Limb (tissue), 2 donors: ENCODE measurements around the gene DLG2.

ENCODE experiments used
- DNase-seq, 2 donors: peaks; one replicate each; pipeline ENCODE4 v3.0.0-alpha.2; 2016; ENCODE audit errors: extremely low spot score in 2 of 2

The DLG2 gene

DNA sequence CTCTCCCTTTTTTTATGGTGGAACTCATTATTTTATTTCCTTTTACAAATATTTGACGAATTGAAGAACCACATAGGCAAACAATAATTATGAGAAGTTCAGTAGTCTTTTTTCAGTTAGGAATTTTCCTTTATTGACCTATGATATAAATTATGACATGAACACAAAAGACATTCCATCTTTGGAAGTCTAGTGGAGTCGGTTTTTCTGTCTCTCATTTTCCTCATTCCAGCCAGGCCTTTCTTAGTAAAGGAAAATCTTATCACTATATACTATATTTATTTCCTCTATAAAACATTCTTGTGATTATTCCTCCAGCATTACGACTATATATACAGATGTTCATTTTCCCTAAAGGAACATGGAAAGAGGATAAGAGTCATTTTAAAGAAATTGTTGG is 1046.1 kb downstream of the DLG2 start:
- no peak for DNase-seq

DNA sequence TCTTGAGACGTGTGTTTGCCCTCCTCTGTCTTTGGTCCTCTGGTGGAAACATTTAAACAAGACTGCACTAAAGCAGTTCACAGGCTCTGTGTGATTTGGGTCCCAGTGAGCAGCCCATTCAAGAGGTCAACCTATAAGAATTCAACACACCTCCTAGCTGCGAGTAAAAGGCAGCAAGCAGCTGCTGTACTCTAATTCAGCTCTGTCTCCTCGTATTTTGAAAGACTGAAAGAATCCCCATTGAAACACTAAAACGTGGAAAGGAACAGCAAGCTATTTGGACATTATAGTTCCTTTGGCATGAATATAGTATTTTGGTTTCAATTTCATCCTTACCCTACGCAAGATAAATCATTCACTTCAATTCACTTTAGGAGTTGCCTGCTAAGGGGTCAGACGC is 1046.7 kb downstream of the DLG2 start:
- DNase-seq: no peak

DNA sequence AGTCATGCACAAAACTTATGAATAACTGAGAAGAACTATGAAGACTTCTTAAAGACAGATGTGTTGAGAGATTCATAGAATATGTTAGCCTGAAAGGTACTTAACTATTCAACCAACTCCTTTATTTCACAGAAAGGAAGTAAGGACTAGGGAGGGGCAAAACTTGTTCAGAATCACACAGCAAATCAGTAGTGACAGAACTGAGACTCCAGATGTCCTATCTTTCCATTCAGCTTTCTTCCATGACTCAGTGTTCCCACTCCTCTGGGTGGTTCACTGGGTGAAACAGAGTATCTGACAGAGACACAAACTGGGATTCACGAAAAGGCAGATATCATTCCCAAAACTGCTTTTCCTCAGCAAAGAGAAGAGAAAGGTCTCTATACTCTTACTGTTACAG is 1053.3 kb downstream of the DLG2 start:
- no peak for DNase-seq

DNA sequence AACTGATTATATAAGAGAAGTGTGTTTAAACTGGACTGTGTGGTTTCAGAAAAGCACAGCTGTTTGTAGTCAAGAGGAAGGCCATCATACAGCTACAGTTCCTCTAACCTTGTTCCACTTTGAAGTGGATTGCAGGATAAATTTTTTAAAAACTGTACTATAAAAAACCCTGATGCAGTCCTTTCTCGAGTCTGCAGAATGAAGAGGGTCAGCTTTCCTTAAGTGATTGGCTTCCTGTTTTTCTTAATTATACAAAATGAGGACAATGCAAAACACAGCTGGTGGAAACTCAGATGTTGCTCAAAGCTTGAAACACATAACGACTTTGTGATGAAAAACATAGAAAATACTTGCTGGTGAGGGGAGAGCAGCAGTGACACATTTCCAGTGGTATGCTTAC is 1060.5 kb downstream of the DLG2 start:
- no peak for DNase-seq

DNA sequence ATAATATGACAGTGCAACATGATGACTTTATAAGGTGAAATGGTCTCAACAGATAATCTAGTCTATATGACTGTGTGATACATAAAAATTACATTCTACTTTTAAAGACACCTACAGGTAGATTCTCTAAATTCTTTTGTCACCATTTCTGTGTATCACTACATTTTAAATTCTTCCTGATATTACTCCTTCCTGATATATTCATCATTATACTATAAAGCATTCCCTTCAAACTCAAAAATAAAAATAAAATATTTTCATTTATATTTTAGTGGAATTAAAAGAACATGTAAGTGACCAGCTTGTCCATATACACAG is 1062.3 kb downstream of the DLG2 start:
- DNase-seq: no peak

DNA sequence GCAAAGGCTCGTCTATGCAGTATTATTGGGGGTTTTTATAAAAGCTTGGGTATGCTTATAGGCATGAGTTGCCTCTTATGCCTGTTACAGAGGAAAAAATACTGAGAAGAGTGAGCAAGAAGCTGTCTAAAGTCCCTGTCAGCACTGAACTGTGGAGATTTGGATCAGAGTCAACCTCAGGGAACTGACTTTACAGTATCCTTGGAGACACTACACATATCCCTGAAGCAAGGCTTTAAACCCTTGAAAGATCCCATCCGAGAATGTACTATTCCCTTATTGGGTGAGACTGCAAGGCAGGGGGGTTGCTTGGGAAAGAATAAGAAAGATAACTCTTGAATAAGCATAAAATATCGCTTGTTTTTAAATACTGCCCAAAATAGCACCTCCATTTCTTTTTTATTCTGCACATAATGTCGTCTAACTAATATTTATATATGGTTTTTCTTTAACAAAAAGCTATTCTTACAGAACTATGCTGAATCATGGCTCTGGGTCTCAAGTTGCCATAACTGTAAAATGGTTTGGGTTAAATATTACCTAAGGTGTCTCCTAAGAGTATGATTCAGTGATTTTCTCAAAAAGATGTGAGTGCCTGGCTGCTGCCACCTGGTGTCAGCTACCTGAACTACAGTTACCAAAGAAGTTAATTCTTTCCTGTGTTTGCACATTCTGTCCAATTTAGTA is 1062.8 kb downstream of the DLG2 start:
- DNase-seq: peak; percentile 24 to 47

DNA sequence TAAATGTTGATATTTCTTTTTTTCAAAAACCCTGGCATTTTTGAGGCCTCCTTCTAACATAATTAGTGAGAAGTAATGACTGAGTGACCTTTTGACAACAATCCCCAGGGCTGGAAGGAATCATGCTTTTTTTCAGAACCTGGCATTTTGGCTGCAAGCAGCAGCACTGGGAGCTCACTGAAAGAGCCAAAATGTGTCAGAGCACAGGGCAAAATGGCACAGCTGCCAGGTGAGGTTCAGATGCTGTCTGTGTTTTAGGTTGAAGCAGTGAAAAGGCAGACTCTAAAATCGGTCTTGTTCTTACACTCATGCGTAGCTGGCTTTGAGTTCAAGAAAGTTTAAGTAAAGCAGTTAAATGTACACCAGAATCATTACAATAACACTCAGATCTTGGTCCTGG is 1063.8 kb downstream of the DLG2 start:
- DNase-seq: no peak

DNA sequence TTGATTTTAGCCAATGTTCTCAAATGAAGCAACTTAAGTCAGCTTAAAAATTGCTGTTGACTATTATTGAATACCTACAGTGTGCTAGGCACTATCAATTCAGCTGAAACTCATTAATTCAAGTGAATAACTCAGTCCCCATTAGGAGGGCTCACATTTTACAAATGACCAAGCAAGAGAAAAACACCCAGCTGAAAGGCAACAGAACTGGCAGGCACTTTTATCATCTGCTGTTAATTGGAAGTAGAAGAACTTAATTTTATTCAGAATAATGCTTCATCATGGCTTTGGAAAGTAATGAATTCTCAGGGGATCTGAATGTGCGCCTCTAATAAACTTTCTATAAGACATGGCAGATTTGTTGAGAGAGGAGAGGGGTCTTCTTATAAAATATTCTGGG is 1066.9 kb downstream of the DLG2 start:
- no peak for DNase-seq

DNA sequence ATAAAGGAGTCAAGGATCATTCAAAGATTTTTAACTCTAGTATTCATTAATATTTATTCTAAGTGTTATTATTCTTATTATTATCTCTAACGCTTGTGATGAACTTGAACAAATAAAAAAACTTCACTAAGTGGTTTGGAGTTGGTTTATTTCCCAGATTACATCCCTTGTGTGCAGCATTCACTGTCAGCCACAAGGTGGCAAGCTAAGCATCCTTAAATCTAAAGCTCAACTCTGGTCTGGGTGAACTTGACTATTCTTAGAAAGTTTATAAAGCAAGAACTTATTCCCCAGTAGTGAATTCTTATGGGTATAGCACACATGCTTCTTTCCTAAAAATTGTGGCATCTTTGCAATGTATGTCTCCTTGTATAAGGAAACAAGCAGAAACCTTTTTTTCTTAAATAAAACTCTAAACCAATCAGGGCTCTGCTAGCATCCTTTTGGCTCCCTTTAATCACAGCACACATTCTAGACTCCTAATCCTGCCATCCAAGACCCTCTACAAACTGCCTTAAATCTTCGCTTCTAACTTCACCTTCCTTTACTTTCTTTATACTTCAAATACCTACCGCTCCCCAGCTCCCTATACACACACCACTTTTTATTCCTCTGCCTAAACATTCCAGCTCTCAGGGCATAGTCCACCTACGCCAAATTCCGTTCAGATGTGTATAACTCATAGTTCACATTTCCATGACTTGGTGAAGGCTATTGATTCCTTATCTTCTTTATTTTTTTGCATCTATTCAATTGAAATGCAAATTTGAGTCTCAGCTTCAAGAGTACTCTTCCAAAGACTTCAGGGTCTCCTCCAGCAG is 1068.8 kb downstream of the DLG2 start:
- DNase-seq: peak in 1 of 2 donors; percentile 73

DNA sequence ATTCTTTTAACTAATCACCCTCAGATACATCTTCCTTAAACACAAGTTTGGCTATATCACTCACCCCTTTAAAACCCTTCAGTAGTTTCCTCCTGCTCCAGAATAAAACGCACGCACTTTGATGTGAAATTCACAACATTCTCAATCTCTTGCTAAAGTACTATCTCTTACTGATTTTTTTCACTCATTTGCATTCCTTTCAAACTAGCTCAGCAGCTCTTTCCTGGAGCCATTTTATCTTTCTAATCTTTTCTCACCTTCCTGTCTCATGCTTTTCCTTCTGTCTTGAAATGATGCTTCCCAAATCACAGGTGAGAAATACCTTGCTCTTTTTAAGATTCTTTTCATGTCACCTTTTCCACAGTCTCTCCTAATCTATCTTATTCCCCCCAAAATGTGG is 1074.4 kb downstream of the DLG2 start:
- DNase-seq: no peak

DNA sequence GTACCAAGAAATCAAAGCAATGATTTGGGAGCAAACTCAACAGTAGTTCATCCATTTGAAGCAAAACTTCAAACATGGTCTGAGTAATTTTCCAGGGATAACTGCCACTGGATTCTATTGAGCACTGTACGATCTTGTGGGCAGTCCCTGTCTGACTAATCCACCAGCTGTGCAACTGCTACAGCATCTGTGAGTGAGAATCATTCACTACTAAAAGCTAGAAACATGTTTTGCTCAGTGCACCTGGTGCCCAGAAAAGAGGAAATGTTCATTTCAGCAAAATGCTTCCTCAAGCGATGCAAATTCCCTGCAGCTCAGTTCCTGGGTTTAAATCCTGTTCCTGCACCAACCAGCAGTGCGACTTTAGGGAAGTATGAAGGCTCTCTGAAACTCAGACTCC is 1077.9 kb downstream of the DLG2 start:
- no peak for DNase-seq

DNA sequence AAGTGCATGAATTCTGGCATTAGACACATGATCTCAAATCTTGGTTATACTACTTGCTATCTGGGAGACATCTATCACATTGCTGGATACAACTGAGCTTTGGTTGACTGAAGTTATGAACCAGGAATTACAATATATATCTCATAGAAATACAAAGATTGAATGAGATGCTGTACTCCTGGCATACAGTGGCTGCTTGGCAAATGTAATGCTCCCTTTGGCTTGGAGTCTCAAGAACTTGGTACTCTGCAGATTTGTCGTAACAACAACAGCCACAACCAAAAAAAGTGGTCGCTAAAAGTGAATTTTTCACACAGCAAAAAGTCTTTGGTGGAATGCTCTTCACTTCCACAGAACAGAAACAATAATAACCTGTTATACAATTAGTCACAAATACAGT is 1082.6 kb downstream of the DLG2 start:
- no peak for DNase-seq

DNA sequence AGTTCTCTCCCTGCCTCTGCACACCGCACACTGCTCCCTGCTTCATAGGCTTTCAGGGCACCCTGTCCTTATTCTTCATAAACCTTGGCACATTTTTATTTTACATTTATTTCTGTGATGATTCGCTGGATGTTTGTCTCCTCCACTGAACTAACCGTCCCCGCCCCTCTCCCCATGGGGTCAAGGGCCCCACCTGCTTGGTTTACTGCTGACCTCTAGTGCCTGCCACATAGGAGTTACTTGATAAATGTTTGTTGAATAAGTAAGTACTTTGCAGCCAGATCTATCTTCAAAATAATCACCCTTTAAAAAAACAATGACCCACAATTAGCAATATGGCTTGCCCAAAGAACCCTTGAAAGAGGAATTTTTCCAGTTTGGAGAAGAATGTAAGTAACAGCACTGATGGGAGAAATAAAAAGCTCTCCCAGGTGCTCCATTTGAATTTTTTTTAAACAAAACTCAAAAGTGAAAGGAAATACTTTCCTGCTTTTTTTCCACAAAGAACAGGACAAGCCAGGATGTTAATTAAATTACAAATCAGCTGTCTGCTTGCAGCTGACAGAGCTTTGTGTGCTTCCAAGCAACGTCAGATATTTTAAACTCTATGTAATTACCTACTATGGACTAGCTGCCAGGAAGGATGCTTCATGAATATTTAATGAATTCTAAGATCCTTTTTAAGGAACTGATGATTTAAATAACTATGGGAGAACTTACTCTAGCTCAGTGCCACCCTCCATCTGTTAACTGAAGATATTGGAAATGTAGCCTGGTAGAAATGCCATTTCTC is 1083.6 kb downstream of the DLG2 start:
- no peak for DNase-seq

DNA sequence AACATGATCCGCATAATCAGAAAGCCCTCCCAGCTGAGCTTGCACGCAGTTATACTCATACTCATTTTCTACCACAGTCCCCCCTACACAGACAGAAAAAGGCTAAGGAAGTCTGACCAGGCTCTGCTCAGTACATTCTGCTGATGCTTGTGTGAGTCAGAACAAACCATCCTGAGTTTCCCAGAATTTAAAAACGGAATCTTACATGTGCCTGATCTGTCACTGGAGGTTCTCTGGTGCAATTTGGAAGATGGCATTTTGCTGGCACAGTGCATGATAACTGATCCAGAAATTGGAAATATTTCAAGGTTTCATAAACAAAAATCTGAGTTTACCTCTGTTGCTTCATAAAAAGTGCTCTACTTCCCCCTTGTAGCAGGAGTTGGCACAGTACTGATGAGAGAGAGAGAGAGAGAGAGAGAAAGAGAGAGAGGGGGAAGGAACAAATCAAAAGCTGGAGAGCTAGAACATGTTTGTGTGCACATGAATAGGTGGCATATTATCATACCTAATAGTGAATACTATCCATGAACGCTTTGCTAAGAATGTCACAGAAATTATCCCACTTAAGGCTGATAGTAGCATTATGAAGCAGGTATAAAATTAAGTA is 1085.3 kb downstream of the DLG2 start:
- DNase-seq: no peak

DNA sequence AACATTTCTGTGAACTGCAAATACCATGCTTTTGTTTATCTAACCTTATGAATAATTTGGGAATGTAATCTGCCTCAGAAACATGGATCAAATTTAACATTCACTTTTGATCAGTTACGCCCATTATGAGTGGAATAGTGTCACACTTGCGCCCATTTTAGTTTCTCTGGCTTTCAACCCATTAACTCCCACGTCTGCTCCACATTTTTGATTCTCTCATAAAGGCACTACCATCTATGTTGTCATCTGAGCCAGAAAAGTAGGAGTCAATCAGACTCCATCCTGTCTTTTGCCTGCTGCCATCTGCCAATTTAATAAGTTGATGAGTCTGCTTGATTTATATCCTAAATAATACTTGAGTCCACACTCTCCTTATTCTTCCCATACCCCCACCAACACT is 1090.7 kb downstream of the DLG2 start:
- no peak for DNase-seq

DNA sequence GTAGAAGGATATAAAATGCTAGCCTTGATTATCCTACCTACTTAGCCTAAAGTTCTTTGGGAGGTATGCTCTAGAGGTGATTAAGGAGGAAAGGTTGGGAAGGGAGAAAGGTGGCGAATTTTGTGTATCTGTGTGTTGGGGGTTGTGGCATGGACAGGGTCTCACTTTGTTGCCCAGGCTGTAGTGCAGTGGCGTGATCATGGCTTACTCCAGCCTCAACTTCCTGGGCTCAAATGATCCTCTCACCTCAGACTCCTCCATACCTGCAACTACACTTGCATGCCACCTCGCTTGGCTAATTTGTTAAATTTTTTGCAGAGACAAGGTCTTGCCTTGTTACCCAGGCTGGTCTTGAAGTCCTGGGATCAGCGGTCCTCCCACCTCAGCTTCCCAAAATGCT is 1094.8 kb downstream of the DLG2 start:
- DNase-seq: no peak

DNA sequence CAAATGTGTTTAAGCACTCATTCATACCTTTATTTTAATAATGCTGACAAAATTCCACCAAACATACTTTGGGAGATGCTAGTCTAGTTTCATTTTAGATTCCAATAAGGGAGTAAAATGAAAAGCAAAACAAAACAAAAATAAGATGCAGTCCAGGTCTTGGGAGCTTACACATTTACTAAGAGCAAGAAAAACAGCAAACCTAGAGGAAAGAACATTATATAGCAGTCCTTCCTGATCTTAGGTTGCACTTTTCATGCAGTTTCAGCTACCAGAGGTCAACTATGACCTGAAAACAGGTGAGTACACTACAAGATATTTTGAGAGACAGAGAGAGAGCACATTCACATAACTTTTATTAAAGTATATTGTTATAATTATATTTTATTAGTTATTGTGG is 1100.9 kb downstream of the DLG2 start:
- no peak for DNase-seq

DNA sequence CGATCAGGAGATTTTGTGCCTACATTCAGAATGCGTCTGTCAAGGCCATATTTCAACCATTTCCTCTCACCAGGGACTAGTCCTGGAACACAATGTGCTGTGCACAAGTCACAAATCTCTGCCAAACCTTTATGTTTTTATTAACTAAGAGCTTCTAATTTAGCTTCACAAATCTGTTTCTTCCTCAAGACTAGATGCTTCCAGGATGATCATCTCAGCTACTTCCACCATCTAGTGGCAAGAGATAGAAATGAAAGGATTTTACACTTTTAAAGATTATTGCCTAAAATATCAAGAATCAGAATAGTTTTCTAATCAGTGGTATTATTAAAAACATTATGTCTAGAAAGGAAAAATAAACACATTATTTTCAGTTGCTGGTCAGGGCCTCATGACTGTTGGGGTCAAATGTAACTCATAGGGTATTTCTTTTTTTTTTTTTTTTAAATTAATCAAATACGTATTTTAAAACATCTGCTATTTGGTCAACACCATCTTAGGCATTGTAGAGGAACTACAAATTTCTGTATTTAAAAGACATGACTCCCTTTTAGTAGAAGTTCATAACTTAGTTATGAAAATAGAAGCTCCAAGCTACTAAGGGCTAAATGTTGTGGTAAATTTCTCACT is 1102.6 kb downstream of the DLG2 start:
- peak in 1 of 2 donors; percentile 36 for DNase-seq

DNA sequence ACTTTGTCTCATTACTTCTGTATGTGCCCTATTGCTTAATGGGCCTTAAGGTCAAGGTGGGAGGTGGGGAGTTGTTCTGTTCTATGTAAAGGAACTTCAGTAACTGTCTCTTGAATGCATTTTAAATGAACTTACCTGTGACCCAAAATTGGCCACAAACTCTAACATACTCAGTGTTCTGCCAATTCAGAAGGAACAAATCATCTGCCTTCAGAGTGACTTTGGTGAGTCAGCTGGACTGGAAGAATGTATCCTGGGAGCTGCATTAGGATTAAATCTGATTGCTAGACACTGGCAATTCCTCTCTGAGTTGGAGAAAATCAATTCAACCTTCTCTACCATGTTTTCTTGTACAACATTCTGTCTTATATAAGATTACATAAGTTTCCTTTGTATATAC is 1104.8 kb downstream of the DLG2 start:
- DNase-seq: no peak

DNA sequence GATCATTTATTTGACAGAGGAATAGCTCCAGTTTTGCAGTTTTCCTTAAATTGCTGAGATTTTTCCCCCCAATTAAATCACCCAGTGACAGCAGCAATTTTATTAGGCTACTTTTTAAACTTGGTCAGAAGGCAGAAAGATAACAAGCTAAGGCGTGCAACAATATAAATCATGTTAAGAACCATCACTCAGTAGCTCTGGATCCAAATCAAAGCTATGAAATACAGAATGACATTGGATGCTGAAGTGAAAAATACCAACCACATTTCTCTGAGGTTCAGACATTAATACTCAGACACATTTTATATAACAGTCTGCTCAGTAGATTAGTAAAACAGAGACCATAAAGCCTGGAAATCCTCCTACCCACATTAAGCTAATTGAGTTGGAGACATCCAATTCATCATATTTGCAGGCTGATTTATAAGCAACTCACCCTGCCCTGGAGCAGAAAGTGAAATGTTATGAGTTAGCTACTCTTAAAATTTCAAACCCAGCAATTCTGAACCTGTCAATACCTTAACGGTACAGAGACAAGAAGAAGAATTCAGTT is 1108.4 kb downstream of the DLG2 start:
- no peak for DNase-seq

DNA sequence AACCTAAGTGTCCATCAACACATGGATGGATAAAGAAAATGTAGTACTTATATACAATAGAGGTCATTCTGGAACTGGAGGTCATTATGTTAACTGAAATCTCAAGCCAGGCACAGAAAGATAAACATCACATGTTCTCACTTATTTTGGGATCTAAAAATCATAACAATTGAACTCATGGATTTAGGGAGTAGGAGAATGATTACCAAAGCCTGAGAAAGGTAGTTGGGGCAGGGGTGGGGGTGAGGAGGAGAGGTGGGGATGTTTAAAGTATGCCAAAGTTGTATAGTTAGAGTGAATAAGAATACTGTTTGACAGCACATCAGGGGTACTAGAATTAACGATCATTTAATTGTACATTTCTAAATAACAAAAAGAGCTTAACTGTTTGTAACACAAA is 1112.7 kb downstream of the DLG2 start:
- DNase-seq: no peak
